Esophagus squamous epithelium (tissue), 5 donors: ENCODE results near the gene ZNF414. TPM values are rescaled to one million over a fixed set of nuclear protein-coding genes. Genes with fewer than 3 reads are reported as not detected.

ENCODE experiments used
- DNase-seq: peaks from one replicate; lab custom pipeline; 2025; lab: John Stamatoyannopoulos, UW
- H3K27ac ChIP-seq, 4 donors: fragments of 200-600 bp; sonication (generic); one replicate each; pipeline ENCODE4 v1.5.1; 2016 to 2019; ENCODE audit warnings: mild to moderate bottlenecking in 1 of 4
- H3K27me3 ChIP-seq, 4 donors: fragments of 200-600 bp; sonication (generic); 1 replicate in 3 of 4; 2 replicates in 1 of 4; pipeline versions ENCODE4 v1.5.1 to v1.6.0; 2017 to 2021; ENCODE audit warnings: antibody characterized with exemption in 1 of 4
- H3K36me3 ChIP-seq, 3 donors: fragments of 200-600 bp; sonication (generic); one replicate each; pipeline ENCODE4 v1.5.1; 2016 to 2019
- H3K4me1 ChIP-seq, 3 donors: fragments of 200-600 bp; sonication (generic); one replicate each; pipeline ENCODE4 v1.5.1; 2017 to 2019
- H3K4me3 ChIP-seq, 4 donors: fragments of 200-600 bp; sonication (generic); 1 replicate in 3 of 4; 2 replicates in 1 of 4; pipeline ENCODE4 v1.5.1; 2016 to 2019; ENCODE audit warnings: mild to moderate bottlenecking in 2 of 4, moderate library complexity in 1 of 4
- H3K9me3 ChIP-seq, 3 donors: fragments of 200-600 bp; sonication (generic); one replicate each; pipeline ENCODE4 v1.5.1; 2016 to 2019
- CTCF ChIP-seq, 6 experiments: fragments of 450-650 bp in 4 of 6; fragments of 200-600 bp in 2 of 6; sonication (generic) in 2 of 6; IDR thresholded peaks; one replicate each; pipeline ENCODE4 v1.5.1; 2016 to 2019; ENCODE audit warnings: antibody characterized with exemption in 6 of 6, mild to moderate bottlenecking in 4 of 6, moderate library complexity in 4 of 6
- POLR2A ChIP-seq, 4 donors: fragments of 450-650 bp; IDR thresholded peaks; one replicate each; pipeline ENCODE4 v1.6.1; 2017; ENCODE audit warnings: antibody characterized with exemption in 4 of 4, mild to moderate bottlenecking in 4 of 4, moderate library complexity in 3 of 4
- WGBS, 2 donors: methylation state at CpG; one replicate each; pipeline ENCODE4 v1.1.5; 2018; 5-methylcytosine and 5-hydroxymethylcytosine counted together
- intact Hi-C: fragments of 100-400 bp; cut with DNase I; formaldehyde crosslinking; loops from one replicate; pipeline ENCODE4 v1.15.0; 2022
- total RNA-seq, 4 donors: library from RNA; depleted of rRNA; stranded (reverse); fragments of >200 nt; gene quantifications; one replicate each; pipeline ENCODE4 v1.1.0, GENCODE V29; 2016
- donor health status: DM: yes; HTN: yes; CAD: no.

The ZNF414 gene
- total RNA-seq, 4 donors from 2014 or later, result 4.0 to 29.9 (median 19.4) TPM

GRCh38 chr19:8505680-8506401 is 8.1 kb downstream of the ZNF414 start:
- TF ChIP-seq POLR2A (IDR thresholded peaks at IDR 0.05) (no peak), CTCF (IDR thresholded peaks at IDR 0.05) (peak; percentile 86 to 92 (median 89))
- peaks cover 6 to 26% (median 12%) of the 10 kb centered on the region in 3 donors for H3K4me1 ChIP-seq
- H3K36me3 ChIP-seq, result peaks cover 0 to 9% (median 0%) of the 10 kb centered on the region in 3 donors
- H3K27me3 ChIP-seq, result no peaks in the 10 kb centered on the region
- peak overlapping the region; percentile 50 to 83 (median 58) for H3K4me3 ChIP-seq
- intact Hi-C loops, result no loop called here
- no peaks in the 10 kb centered on the region for H3K9me3 ChIP-seq
- peak overlapping the region in 3 of 4 donors; percentile 5 to 55 (median 52) for H3K27ac ChIP-seq
- WGBS, 2 donors, result 1 to 2% methylated on average over 18 to 19 of the region's 56 CpGs
- no peak for DNase-seq

- H3K9me3 ChIP-seq, result no peaks in the 10 kb centered on the region
- no peak for DNase-seq
- no peaks in the 10 kb centered on the region for H3K36me3 ChIP-seq
- no peaks in the 10 kb centered on the region for H3K27me3 ChIP-seq
- H3K4me1 ChIP-seq, result peaks cover 6 to 26% (median 12%) of the 10 kb centered on the region in 3 donors
- WGBS, 2 donors, result 45 to 65% methylated on average over 3 to 5 of the region's 6 CpGs
- intact Hi-C loops, result no loop called here
- TF ChIP-seq CTCF (IDR thresholded peaks at IDR 0.05), result no peak
- TF ChIP-seq POLR2A (IDR thresholded peaks at IDR 0.05), result no peak
- no peak overlapping the region for H3K27ac ChIP-seq
- no peak overlapping the region for H3K4me3 ChIP-seq
Observed at GRCh38 chr19:8504919-8505318, 9.0 kb downstream of the ZNF414 start.

GRCh38 chr19:8504171-8504570 is 9.8 kb downstream of the ZNF414 start:
- WGBS, 2 donors, result 75 to 79% methylated on average over 7 of the region's 7 CpGs
- TF ChIP-seq CTCF (IDR thresholded peaks at IDR 0.05) (no peak), POLR2A (IDR thresholded peaks at IDR 0.05) (no peak)

GRCh38 chr19:8503510-8503909 is 10.5 kb downstream of the ZNF414 start:
- Histone ChIP-seq H3K36me3 (no peaks in the 10 kb centered on the region), H3K9me3 (no peaks in the 10 kb centered on the region), H3K27me3 (no peaks in the 10 kb centered on the region), H3K4me3 (no peak overlapping the region), H3K4me1 (peaks cover 6 to 26% (median 12%) of the 10 kb centered on the region in 3 donors), H3K27ac (no peak overlapping the region)
- WGBS, 2 donors, result 80% methylated on average over 2 of the region's 7 CpGs; no CpG with 5 or more reads in 1 of the 2 donors
- DNase-seq, result no peak
- intact Hi-C loops, result no loop called here
- TF ChIP-seq POLR2A (IDR thresholded peaks at IDR 0.05) (no peak), CTCF (IDR thresholded peaks at IDR 0.05) (no peak)

More at GRCh38 chr19:8504171-8504570, 9.8 kb downstream of the ZNF414 start:
- Histone ChIP-seq H3K9me3 (no peaks in the 10 kb centered on the region), H3K27ac (no peak overlapping the region), H3K4me3 (no peak overlapping the region), H3K4me1 (peaks cover 6 to 26% (median 12%) of the 10 kb centered on the region in 3 donors), H3K36me3 (no peaks in the 10 kb centered on the region), H3K27me3 (no peaks in the 10 kb centered on the region)
- DNase-seq, result no peak
- intact Hi-C loops, result no loop called here

GRCh38 chr19:8501981-8502380 is 12.0 kb downstream of the ZNF414 start:
- intact Hi-C loops, result no loop called here
- Histone ChIP-seq H3K4me3 (peak overlapping the region in 1 of 4 donors; percentile 18), H3K36me3 (no peaks in the 10 kb centered on the region), H3K27ac (peak overlapping the region in 1 of 4 donors; percentile 14), H3K27me3 (no peaks in the 10 kb centered on the region), H3K9me3 (no peaks in the 10 kb centered on the region), H3K4me1 (peaks cover 6 to 30% (median 12%) of the 10 kb centered on the region in 3 donors)
- WGBS, 2 donors, result 64 to 71% methylated on average over 6 to 12 of the region's 14 CpGs
- TF ChIP-seq POLR2A (IDR thresholded peaks at IDR 0.05), result no peak
- DNase-seq, result no peak
